Panc1 (cell line): ENCODE measurements around the gene SND1. TPM values are rescaled to one million over a fixed set of nuclear protein-coding genes. Genes with fewer than 3 reads are reported as not detected.

ENCODE experiments used
- ATAC-seq: fragments of 200-7000 bp; cut with Tn5 transposase; 2 replicates; pipeline ENCODE4 v1.9.1; 2020; ENCODE audit warnings: mild to moderate bottlenecking, moderate library complexity
- BruUV-seq: library from RNA; stranded (reverse); fragments of 400-500 nt; replicated peaks from 2 replicates; lab custom pipeline; 2021; lab: Mats Ljungman, UMichigan
- CTCF ChIA-PET: fragments of 300-600 bp; sonication (Branson Sonifier 250); formaldehyde crosslinking; loops from one replicate; lab custom pipeline; 2022; ENCODE audit warnings: antibody characterized with exemption; lab: Charles Lee
- POLR2A ChIA-PET: fragments of 300-600 bp; sonication (Branson Sonifier 250); formaldehyde crosslinking; loops from one replicate; lab custom pipeline; 2022; ENCODE audit warnings: antibody characterized with exemption; lab: Charles Lee
- DNase-seq: peaks from one replicate; pipeline ENCODE4 v3.0.0-alpha.2; 2010; ENCODE audit warnings: low read depth, low spot score
- H3K27ac ChIP-seq: 2 replicates; pipeline ENCODE4 v1.5.1; 2011; ENCODE audit warnings: mild to moderate bottlenecking, low read length, inconsistent platforms
- H3K27me3 ChIP-seq: fragments of 200-500 bp; sonication (Bioruptor generic); 2 replicates; pipeline ENCODE4 v1.6.0; 2014; ENCODE audit warnings: low read length, inconsistent platforms; ENCODE audit not compliant: control insufficient read depth, insufficient read depth
- H3K36me3 ChIP-seq: fragments of 200-500 bp; sonication (Bioruptor generic); 2 replicates; pipeline ENCODE4 v1.5.1; 2014; ENCODE audit warnings: inconsistent platforms, mild to moderate bottlenecking, low read length, moderate library complexity; ENCODE audit not compliant: control insufficient read depth, insufficient read depth
- H3K4me1 ChIP-seq: 2 replicates; pipeline ENCODE4 v1.5.1; 2011; ENCODE audit warnings: inconsistent platforms, mild to moderate bottlenecking, low read length, moderate library complexity; ENCODE audit not compliant: control insufficient read depth, insufficient read depth
- H3K4me3 ChIP-seq, 2 experiments: 2 replicates each; pipeline ENCODE4 v1.5.1; 2011 to 2012; ENCODE audit warnings: low read depth in 2 of 2, low read length in 2 of 2, mild to moderate bottlenecking in 2 of 2, inconsistent platforms in 1 of 2, moderate library complexity in 1 of 2
- H3K9me3 ChIP-seq: fragments of 200-500 bp; sonication (Bioruptor generic); 2 replicates; pipeline ENCODE4 v1.5.1; 2014; ENCODE audit warnings: low read depth, mild to moderate bottlenecking, inconsistent platforms, low read length, moderate library complexity; ENCODE audit not compliant: control insufficient read depth, insufficient read depth
- POLR2AphosphoS5 ChIP-seq: IDR thresholded peaks from 2 replicates; pipeline ENCODE4 v1.6.1; 2012; ENCODE audit warnings: mild to moderate bottlenecking, low read depth, low read length, moderate library complexity
- REST ChIP-seq, 2 experiments: IDR thresholded peaks; 2 replicates each; pipeline ENCODE4 v1.6.1; 2011 to 2012; ENCODE audit warnings: low read depth in 2 of 2, control low read depth in 1 of 2, low read length in 1 of 2, mild to moderate bottlenecking in 1 of 2, moderate library complexity in 1 of 2; ENCODE audit not compliant: insufficient read depth in 1 of 2
- SIN3A ChIP-seq: IDR thresholded peaks from 2 replicates; pipeline ENCODE4 v1.6.1; 2012; ENCODE audit warnings: low read depth, mild to moderate bottlenecking, low read length, moderate library complexity, borderline replicate concordance; ENCODE audit not compliant: insufficient read depth
- TCF7L2 ChIP-seq: IDR thresholded peaks from 2 replicates; pipeline ENCODE4 v1.6.1; 2011; ENCODE audit warnings: mild to moderate bottlenecking, low read depth, low read length, inconsistent platforms
- in situ Hi-C: cut with HindIII; loops from 2 replicates; pipeline ENCODE4 v1.10.0; 2016; ENCODE audit warnings: low sequenced_read_pairs, low pct_unique_long_range_greater_than_20kb
- intact Hi-C: fragments of 100-400 bp; cut with micrococcal nuclease; formaldehyde crosslinking; loops from one replicate; pipeline ENCODE4 v1.10.0; 2022; ENCODE audit not compliant: unreplicated experiment
- total RNA-seq: library from RNA; stranded (reverse); gene quantifications from one replicate; pipeline ENCODE4 v1.2.1, GENCODE V29; 2021; ENCODE audit not compliant: unreplicated experiment
- TF ChIP-seq, protein P1 (sequence below): fragments of 450-650 bp; IDR thresholded peaks from 2 replicates; pipeline ENCODE4 v1.5.1; 2017; ENCODE audit warnings: mild to moderate bottlenecking

The SND1 gene
- total RNA-seq, 1 experiment from 2014 or later, result 176 TPM

DNA sequence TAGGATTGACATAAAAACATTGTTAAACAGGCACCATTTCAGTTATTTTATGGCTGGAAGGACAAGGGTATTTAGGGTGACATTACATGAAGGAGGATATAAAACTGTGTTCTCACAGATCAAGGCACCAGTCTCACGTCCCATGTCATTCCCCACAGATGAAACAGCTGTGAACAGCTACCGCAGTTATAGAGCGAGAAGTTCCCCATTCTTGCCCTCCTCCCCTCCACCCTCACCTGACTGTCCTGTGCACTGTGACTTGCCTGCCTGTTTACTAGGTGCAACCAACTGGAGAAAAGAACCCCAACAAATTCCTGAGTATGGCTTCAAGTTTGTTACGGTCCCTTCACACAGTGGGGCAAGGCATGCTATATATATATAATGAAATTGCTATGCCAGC is 141.6 kb downstream of the SND1 start:
- no peaks in the 10 kb centered on the region for H3K4me1 ChIP-seq
- ChIA-PET POLR2A (no interaction called here), CTCF (no interaction called here)
- no peak for DNase-seq
- intact Hi-C loops (no loop called here), in situ Hi-C loops (no loop called here)
- H3K4me3 ChIP-seq, result no peak overlapping the region
- no peak overlapping the region for H3K27ac ChIP-seq
- no peaks in the 10 kb centered on the region for H3K9me3 ChIP-seq
- TF ChIP-seq, protein P1, sequence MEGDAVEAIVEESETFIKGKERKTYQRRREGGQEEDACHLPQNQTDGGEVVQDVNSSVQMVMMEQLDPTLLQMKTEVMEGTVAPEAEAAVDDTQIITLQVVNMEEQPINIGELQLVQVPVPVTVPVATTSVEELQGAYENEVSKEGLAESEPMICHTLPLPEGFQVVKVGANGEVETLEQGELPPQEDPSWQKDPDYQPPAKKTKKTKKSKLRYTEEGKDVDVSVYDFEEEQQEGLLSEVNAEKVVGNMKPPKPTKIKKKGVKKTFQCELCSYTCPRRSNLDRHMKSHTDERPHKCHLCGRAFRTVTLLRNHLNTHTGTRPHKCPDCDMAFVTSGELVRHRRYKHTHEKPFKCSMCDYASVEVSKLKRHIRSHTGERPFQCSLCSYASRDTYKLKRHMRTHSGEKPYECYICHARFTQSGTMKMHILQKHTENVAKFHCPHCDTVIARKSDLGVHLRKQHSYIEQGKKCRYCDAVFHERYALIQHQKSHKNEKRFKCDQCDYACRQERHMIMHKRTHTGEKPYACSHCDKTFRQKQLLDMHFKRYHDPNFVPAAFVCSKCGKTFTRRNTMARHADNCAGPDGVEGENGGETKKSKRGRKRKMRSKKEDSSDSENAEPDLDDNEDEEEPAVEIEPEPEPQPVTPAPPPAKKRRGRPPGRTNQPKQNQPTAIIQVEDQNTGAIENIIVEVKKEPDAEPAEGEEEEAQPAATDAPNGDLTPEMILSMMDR, result no peak
- no peak for TF ChIP-seq POLR2AphosphoS5
- TF ChIP-seq REST (IDR thresholded peaks at IDR 0.05; ENCODE audit: insufficient read depth in 1 of 2, low read depth in 2 of 2, low read length in 1 of 2), result no peak
- TF ChIP-seq SIN3A, result no peak
- no peak for TF ChIP-seq TCF7L2
- ATAC-seq, result no peak
- H3K27me3 ChIP-seq, result no peaks in the 10 kb centered on the region
- no peaks in the 10 kb centered on the region for H3K36me3 ChIP-seq
- BruUV-seq, result no TSS peak

GRCh38 chr7:127794136-127794535 is 142.1 kb downstream of the SND1 start:
- no peak overlapping the region for H3K27ac ChIP-seq
- H3K4me3 ChIP-seq, result no peak overlapping the region
- in situ Hi-C loops, result no loop called here
- H3K27me3 ChIP-seq, result no peaks in the 10 kb centered on the region
- intact Hi-C loops, result no loop called here
- no TSS peak for BruUV-seq
- H3K36me3 ChIP-seq, result no peaks in the 10 kb centered on the region
- no peak for ATAC-seq
- H3K9me3 ChIP-seq, result no peaks in the 10 kb centered on the region
- TF ChIP-seq, protein P1, result no peak
- TF ChIP-seq POLR2AphosphoS5, result no peak
- no peak for TF ChIP-seq TCF7L2
- no peak for TF ChIP-seq SIN3A
- no peak for TF ChIP-seq REST (IDR thresholded peaks at IDR 0.05; ENCODE audit: insufficient read depth in 1 of 2, low read depth in 2 of 2, low read length in 1 of 2)
- H3K4me1 ChIP-seq, result no peaks in the 10 kb centered on the region
- ChIA-PET POLR2A (no interaction called here), CTCF (no interaction called here)
- no peak for DNase-seq
